ENCODE measurements around the gene ZFP91. TPM values are rescaled to one million over a fixed set of nuclear protein-coding genes. Genes with fewer than 3 reads are reported as not detected.

ZFP91 gene
- total RNA-seq, 1 experiment from 2014 or later: 58.6 TPM

GRCh38 chr11:58580311-58580710 lies 1.4 kb downstream of the ZFP91 start (continued):
- TF ChIP-seq MAX (IDR thresholded peaks at IDR 0.05) (no peak), SRF (IDR thresholded peaks at IDR 0.05; ENCODE audit: low read depth) (no peak), CBX3 (IDR thresholded peaks at IDR 0.05; ENCODE audit: low read depth) (no peak), SP1 (IDR thresholded peaks at IDR 0.05; ENCODE audit: low read depth) (no peak), RAD21 (IDR thresholded peaks at IDR 0.05; ENCODE audit: low read depth) (no peak), EZH2phosphoT487 (IDR thresholded peaks at IDR 0.05; ENCODE audit: borderline replicate concordance) (no peak), ELF1 (IDR thresholded peaks at IDR 0.05; ENCODE audit: borderline replicate concordance, low read depth) (no peak)

- no TSS peak for BruUV-seq (replicated peaks)
- no peak overlapping the region for H3K4me2 ChIP-seq (ENCODE audit: low read length)
- H2AFZ ChIP-seq (ENCODE audit: low read depth, low read length, poor library complexity, severe bottlenecking): no peak overlapping the region
- peaks cover 83% of the 10 kb centered on the region for H3K79me2 ChIP-seq (ENCODE audit: insufficient read depth, low read length)
- H3K9ac ChIP-seq (ENCODE audit: low read length): no peak overlapping the region
- ChIA-PET CTCF (interaction anchor here (2.7 kb wide), 1 partner anchor 47 kb away, joined by 10 read pairs; no protein-coding TSS in a partner anchor), RAD21 (ENCODE audit: low non-redundant PET in 1 of 2, low total read pairs in 2 of 2, uncharacterized antibody in 2 of 2, unreplicated experiment in 2 of 2) (no interaction called here), POLR2A (interaction anchor here (0.6 kb wide), 1 partner anchor 809 kb away, joined by 3 read pairs; no protein-coding TSS in a partner anchor)
- H3K36me3 ChIP-seq (ENCODE audit: control insufficient read depth in 1 of 2, insufficient read depth in 2 of 2, low read length in 2 of 2): peaks cover 9 to 10% of the 10 kb centered on the region in 2 experiments; a peak in 1 of 4 replicates
- peaks cover 7 to 8% of the 10 kb centered on the region in 2 experiments; a peak in 3 of 4 replicates for H3K4me1 ChIP-seq (ENCODE audit: control insufficient read depth in 1 of 2, insufficient read depth in 2 of 2, low read length in 2 of 2)
- no peak for ATAC-seq
- no peaks in the 10 kb centered on the region for H3K9me3 ChIP-seq (ENCODE audit: control insufficient read depth in 1 of 2, insufficient read depth in 1 of 2, low read depth in 1 of 2, low read length in 2 of 2)
- no peak for DNase-seq (ENCODE audit: low read depth, low spot score)
- no peaks in the 10 kb centered on the region for H3K27me3 ChIP-seq (ENCODE audit: insufficient read depth, low read length)
- no peak overlapping the region for H3K27ac ChIP-seq (ENCODE audit: low read depth, low read length)
- TF ChIP-seq POLR2AphosphoS5 (IDR thresholded peaks at IDR 0.05; ENCODE audit: low read depth, low read length) (no peak), SRF (IDR thresholded peaks at IDR 0.05; ENCODE audit: low read depth) (no peak), ELF1 (IDR thresholded peaks at IDR 0.05; ENCODE audit: borderline replicate concordance, low read depth) (no peak), SIN3A (IDR thresholded peaks at IDR 0.05; ENCODE audit: low read depth) (no peak), POLR2A (IDR thresholded peaks at IDR 0.05; ENCODE audit: borderline replicate concordance, extremely low read depth, insufficient read depth, insufficient read length) (no peak), RAD21 (IDR thresholded peaks at IDR 0.05; ENCODE audit: low read depth) (no peak), CTCF (IDR thresholded peaks at IDR 0.05 in 2 of 3, conservative IDR thresholded peaks at IDR 0.05 in 1 of 3; ENCODE audit: borderline replicate concordance in 1 of 3, insufficient read depth in 1 of 3, low read depth in 2 of 3, low read length in 2 of 3) (no peak), ZFX (IDR thresholded peaks at IDR 0.05) (no peak), CEBPB (IDR thresholded peaks at IDR 0.05; ENCODE audit: low read depth) (no peak)
- peaks cover 19% of the 10 kb centered on the region for H4K20me1 ChIP-seq (ENCODE audit: insufficient read depth)
- H3K4me3 ChIP-seq (replicated peaks in 1 of 2; ENCODE audit: low read depth in 1 of 2, low read length in 2 of 2): no peak overlapping the region
- intact Hi-C loops (cut with micrococcal nuclease): loop anchor here (5.0 kb wide), 1 partner anchor 35 kb away; no protein-coding TSS in a partner anchor
- no peaks in the 10 kb centered on the region for H3K9me2 ChIP-seq (ENCODE audit: insufficient read depth)
Observed at GRCh38 chr11:58582437-58582836, 3.6 kb downstream of the ZFP91 start.
